Mononuclear cell (primary cell): ENCODE data around the gene AFAP1. TPM values are rescaled to one million over a fixed set of nuclear protein-coding genes. Genes with fewer than 3 reads are reported as not detected.

Experiments
- H3K27me3 ChIP-seq: 2 replicates; pipeline ENCODE4 v1.6.0; 2011; ENCODE audit warnings: low read length, control low read depth; ENCODE audit not compliant: insufficient read depth
- H3K4me1 ChIP-seq: 2 replicates; pipeline ENCODE4 v1.5.1; 2011; ENCODE audit warnings: mild to moderate bottlenecking, low read length, control low read depth; ENCODE audit not compliant: insufficient read depth
- H3K4me3 ChIP-seq: 2 replicates; pipeline ENCODE4 v1.5.1; 2011; ENCODE audit warnings: mild to moderate bottlenecking, low read length, moderate library complexity
- H3K9me3 ChIP-seq: 2 replicates; pipeline ENCODE4 v1.5.1; 2011; ENCODE audit warnings: low read depth, mild to moderate bottlenecking, control low read depth, low read length
- total RNA-seq: library from RNA; depleted of rRNA; stranded (reverse); fragments of >200 nt; gene quantifications from one replicate; pipeline ENCODE4 v1.2.3, GENCODE V29; 2012

The AFAP1 gene
- total RNA-seq, 1 donor, result 6.7 TPM

DNA sequence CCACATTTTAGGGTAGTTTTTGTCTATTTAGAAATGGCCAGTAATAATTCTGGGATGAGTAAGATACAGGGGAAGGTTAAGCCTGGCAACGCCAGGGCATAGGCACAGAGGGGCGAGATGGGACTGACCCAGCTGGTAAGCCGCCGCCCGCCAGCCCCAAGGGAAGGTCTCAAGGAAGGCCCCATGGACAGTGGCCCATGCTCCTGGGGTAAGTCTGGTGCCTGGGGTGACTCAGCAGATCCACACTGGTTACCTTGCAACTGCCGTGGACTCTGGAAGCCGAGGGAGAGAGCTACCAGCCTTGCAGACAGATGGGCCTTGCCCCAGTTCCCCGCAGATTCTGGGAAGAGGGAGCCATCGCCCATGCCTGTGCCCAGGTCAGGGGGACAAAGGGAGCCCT is 179.4 kb downstream of the AFAP1 start:
- no peaks in the 10 kb centered on the region for H3K27me3 ChIP-seq
- H3K4me3 ChIP-seq, result no peak overlapping the region
- H3K9me3 ChIP-seq, result no peaks in the 10 kb centered on the region
- H3K4me1 ChIP-seq, result peaks cover 14% of the 10 kb centered on the region

DNA sequence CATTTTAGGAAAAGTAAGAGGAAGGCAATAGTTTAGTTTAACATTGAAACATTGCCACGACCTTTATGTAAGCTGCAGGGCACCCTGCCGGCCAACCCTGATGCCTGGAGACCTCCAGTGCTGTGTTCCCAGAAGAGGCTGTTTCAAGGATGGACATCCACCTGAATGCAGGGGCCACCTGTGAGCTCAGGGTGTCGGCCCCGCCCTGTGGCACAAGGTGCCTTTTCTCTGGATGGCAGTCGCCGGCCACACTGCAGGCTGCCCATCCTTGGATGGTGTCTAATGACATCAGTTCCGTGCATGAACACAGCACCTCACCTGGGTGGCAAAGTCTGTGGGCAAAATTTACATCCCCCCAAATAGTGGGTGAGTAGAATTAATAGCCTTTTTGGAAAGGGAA is 180.0 kb downstream of the AFAP1 start:
- H3K9me3 ChIP-seq, result no peaks in the 10 kb centered on the region
- peak overlapping the region; percentile 12 for H3K4me3 ChIP-seq
- H3K27me3 ChIP-seq, result no peaks in the 10 kb centered on the region
- H3K4me1 ChIP-seq, result peaks cover 14% of the 10 kb centered on the region

DNA sequence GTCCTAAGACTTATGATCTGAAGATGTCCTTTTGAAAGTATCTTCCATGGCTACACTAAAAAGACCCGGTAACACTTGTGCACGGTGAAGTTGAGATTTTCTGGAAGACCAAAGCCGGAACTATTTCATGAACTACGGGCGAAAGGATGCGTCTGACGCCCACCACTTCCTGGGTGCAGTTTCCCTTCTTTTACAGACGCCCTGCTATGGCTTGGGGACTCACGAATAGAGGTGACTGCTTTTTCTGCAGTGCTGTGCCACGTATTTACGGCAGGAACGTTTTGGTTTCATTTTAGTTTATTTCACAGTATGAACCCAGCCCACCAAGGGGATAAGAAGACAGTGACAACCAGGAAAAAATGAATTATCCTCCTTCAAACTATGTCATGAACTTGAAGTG is 180.4 kb downstream of the AFAP1 start:
- Histone ChIP-seq H3K27me3 (no peaks in the 10 kb centered on the region), H3K4me3 (peak overlapping the region; percentile 12), H3K4me1 (peaks cover 14% of the 10 kb centered on the region), H3K9me3 (no peaks in the 10 kb centered on the region)

DNA sequence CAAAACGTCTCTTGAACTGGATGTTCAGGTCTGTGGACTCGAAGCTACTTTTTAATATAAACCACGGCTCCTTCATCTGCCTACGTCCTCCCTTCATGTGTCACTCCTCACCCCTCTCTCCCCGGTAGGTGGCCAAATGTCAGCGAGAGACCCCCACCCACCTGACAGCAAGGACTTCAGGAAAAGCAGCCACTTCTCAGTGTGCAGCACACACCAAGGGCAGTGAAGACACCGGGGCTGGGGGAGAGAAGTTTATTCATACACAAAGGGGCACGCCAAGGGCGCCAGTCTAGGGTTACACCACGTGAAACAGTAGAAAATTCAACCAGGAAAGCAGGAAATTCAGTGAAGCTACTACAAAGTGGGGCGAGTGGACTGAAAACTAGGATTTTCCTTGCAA is 181.2 kb downstream of the AFAP1 start:
- H3K4me3 ChIP-seq, result no peak overlapping the region
- peaks cover 14% of the 10 kb centered on the region for H3K4me1 ChIP-seq
- no peaks in the 10 kb centered on the region for H3K27me3 ChIP-seq
- no peaks in the 10 kb centered on the region for H3K9me3 ChIP-seq

DNA sequence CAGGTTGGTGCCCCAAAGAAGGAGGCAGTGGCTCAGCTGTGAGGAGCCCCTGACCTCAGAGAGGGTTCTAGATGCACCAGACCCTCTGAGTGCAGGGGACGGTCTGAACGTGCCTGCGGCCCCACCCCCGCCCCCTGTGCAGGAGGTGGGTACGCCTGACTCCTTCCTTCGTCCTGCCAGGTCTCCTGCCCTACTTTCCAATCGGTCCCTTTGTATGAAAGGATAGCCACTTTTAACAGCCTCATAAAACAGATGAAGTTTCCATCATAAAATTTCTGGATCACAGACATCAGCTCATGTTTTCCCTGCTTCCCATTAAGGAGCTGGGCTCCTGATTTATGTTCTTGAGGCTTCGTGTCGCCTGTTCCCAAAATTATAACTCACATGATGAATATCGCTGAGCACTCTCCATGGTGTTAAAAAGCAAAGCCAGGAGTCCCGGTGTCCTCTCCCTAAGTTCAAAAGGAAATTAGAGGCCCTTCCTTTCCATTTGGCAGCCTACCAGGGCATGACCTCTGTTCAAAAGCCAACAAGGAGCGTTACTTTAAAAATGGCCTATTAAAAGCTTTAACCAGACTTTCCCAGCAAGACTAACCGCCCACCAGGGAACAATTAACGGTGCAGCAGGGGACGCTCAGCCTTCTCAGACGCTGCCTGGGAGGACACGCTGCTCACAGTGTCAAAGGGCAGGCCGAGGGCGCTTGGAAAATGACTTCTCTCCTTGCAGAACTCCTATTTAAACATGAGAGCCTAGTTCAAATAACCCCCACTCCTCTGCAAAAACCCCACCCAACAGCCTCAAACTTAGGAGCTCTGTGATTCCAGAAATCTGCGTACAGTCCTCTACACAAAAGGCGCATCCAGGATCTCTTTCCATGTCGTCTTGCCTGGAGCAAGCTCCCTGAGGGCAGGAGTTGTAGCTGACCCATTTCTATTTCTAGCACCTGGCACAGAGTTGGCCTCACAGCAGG is 181.9 kb downstream of the AFAP1 start:
- Histone ChIP-seq H3K27me3 (no peaks in the 10 kb centered on the region), H3K4me3 (no peak overlapping the region), H3K9me3 (no peaks in the 10 kb centered on the region), H3K4me1 (peaks cover 14% of the 10 kb centered on the region)

DNA sequence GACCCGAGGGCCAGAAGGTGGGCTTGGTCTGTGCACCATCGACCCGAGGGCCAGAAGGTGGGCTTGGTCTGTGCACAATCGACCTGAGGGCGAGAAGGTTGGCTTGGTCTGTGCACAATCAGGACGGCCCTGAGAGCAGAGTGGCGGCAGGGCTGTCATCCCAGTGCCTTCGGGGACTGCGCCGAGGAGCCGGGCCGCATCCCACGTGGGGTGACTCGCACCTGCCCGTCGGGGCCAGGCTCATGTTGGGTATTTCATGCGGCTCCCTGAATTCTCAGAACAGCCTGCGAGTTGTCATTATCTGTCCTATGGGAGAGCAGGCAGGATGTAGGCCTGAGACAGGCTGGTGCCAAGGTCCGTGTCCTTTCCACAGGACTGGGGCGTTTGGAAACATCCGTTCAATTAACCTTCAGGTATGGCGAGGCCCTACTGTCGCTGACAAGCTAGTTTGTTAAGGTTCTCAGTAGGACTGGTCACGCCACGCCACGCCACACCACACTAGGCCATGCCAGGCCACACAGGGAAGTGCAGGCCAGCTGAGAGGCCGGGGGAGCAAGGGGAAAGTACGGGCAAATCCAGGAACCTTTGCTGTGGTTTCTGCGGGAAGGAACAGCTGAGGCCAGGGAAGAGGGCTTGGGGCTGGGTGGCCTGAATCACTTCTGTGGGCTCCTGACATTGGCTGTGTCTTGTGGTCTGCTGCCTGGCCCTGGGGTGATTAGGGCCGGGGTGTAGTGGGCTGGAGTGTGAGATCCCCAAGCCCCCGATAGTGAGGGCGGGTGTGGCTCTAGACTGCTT is 182.9 kb downstream of the AFAP1 start:
- Histone ChIP-seq H3K4me1 (peaks cover 14% of the 10 kb centered on the region), H3K4me3 (no peak overlapping the region), H3K27me3 (no peaks in the 10 kb centered on the region), H3K9me3 (no peaks in the 10 kb centered on the region)

DNA sequence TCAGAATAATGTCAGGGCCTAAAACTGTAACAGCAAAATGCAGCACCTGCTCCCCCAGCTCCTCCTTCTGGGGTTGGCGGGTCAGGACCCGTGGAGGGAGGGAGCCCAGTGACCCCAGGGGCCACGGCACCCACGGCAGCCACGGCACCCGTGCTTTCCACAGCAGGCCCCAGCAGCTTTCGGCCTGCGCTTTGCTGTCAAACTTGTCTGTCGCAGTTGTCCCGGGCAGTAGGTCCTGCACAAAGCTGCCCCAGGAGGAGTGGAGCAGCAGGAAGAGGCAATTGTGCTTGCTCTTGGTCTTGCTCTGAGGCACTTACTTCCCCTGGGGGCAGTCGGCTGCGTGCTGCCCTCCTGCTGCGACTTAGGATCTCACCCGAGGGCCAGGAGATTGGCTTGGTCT is 183.6 kb downstream of the AFAP1 start:
- Histone ChIP-seq H3K4me1 (peaks cover 14% of the 10 kb centered on the region), H3K27me3 (no peaks in the 10 kb centered on the region), H3K9me3 (no peaks in the 10 kb centered on the region), H3K4me3 (no peak overlapping the region)

DNA sequence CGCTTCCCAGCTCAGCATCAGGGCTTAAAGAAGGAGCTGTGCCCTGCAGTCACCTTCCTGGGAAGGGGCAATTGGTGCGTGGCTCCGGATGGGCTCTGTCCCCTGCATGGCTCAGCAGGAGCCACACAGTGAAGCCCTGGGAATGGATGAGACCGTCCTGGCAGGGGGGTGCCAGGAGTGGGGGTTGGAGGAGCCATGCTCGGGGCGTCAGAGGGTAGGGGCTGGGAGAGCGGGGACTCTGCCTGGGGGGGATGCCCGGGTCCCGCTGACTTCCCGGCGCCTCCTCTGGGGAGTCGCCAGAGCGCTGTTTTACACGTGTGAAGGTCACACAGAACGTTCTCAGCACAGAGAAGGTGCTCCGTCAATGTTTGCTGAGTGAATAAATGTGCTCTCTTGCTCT is 184.1 kb downstream of the AFAP1 start:
- Histone ChIP-seq H3K4me3 (no peak overlapping the region), H3K27me3 (no peaks in the 10 kb centered on the region), H3K4me1 (peaks cover 14% of the 10 kb centered on the region), H3K9me3 (no peaks in the 10 kb centered on the region)

DNA sequence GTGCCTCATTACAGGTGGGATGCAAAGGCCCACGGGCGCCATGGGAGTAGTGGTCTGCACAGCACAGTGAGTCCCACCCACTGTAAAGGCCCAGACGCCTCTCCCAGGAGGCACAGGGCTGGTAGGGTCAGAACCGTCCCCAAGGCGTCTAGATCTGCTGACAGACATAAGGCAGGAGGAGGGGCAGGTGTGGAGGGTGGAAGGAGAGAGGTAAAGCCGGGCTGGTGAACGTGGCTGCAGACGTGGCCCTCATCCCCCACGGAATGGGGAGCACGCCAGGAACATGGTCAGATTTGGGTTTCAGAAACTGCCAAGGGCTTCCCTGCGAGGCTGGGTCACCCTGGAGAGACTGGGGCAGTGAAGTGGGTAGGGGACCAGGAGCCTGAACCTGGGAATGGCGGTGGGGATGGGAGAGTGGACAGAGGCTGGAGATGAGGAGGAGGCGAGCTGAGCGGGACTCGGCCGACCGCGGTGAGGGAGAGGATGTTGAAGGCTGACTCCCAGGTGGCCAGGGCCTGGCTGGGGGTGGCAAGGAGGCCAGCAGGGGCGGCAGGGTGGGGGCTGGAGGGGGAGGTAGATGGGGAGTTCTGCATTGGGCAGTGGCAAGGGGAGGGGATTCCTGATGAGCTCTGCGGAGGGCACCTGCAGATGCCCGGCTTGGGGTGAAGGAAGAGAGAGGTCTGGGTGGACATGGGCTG is 184.9 kb downstream of the AFAP1 start:
- no peak overlapping the region for H3K4me3 ChIP-seq
- H3K4me1 ChIP-seq, result peaks cover 10% of the 10 kb centered on the region
- no peaks in the 10 kb centered on the region for H3K9me3 ChIP-seq
- H3K27me3 ChIP-seq, result no peaks in the 10 kb centered on the region

DNA sequence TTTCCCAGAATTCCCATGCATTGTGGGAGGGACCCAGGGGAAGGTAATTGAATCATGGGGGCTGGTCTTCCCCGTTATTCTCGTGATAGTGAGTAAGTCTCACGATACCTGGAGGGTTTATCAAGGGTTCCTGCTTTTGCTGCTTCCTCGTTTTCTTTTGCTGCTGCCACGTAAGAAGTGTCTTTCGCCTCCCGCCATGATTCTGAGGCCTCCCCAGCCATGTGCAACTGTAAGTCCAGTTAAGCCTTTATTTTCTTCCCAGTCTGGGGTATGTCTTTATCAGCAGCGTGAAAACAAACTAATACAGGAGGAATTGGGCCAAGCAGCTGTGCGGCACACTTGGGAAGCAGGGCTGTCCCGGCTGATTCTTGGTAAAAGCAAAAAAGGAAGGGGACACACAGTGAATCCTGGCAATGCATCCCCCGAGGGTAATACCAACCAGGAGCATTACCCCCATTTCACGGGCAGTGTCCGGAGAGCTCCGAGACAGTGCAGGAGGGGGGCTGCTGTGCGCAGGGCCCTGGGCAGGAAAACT is 185.7 kb downstream of the AFAP1 start:
- no peak overlapping the region for H3K4me3 ChIP-seq
- peaks cover 8% of the 10 kb centered on the region for H3K4me1 ChIP-seq

DNA sequence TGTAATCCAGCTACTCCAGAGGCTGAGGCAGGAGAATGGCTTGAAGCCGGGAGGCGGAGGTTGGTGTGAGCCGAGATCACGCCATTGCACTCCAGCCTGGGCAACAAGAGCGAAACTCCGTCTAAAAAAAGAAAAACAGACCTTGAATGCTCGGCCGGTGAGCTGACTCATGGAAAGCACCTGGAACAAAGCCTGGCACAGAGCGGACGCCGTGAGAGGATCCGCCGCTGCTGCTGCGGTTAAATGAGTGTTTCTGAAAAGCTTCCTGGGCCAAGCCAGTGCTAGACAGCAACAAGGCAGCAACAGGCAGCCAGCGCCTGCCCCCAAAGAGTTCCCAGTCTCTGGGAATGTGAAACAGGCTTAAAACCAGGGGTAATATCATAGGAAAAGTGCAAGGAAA is 186.4 kb downstream of the AFAP1 start:
- H3K4me1 ChIP-seq, result peaks cover 5% of the 10 kb centered on the region
- no peaks in the 10 kb centered on the region for H3K27me3 ChIP-seq
- H3K9me3 ChIP-seq, result no peaks in the 10 kb centered on the region
- H3K4me3 ChIP-seq, result no peak overlapping the region

More for the DNA sequence above, 185.7 kb downstream of the AFAP1 start:
- no peaks in the 10 kb centered on the region for H3K27me3 ChIP-seq
- no peaks in the 10 kb centered on the region for H3K9me3 ChIP-seq

DNA sequence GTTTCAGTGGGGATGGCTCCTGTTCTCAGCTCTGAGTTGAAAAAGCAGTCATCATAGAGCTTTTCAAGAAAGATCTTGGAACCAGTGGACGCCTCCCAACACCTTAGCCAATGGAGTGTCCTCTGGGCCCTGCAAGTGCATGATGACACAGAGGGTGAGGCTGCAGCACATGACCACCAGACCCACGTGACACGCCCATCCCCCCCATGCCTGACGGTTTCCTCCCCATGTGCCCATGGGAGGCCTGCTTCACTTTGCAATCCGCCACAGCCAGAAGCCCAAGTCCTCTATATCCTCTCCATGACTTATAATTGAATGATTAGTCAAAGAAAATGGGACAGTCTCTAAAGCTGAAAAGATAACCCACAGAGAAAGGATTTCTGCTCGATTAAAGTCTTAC is 187.0 kb downstream of the AFAP1 start:
- H3K4me3 ChIP-seq, result no peak overlapping the region
- H3K27me3 ChIP-seq, result no peaks in the 10 kb centered on the region
- peaks cover 7% of the 10 kb centered on the region for H3K4me1 ChIP-seq
- no peaks in the 10 kb centered on the region for H3K9me3 ChIP-seq

DNA sequence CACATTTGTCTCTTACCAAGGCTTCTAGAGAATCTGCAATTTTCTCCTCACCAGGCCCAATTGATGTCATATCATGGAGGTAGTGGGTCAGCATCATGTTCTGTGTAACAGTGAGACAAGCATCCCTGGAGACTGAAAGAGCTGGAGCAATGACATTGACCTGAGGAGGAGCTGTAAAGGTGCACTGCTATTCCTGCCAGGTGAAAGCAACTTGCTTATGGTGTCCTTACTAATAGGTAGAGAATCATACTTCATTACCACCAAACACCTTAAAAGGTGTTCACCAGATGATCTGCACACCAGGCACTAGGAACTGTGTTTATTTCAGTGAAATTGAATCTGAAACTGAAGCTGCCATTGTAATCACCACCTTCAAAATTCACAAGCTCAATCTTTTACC is 188.7 kb downstream of the AFAP1 start:
- no peaks in the 10 kb centered on the region for H3K27me3 ChIP-seq
- H3K4me1 ChIP-seq, result peaks cover 11% of the 10 kb centered on the region
- H3K9me3 ChIP-seq, result no peaks in the 10 kb centered on the region
- H3K4me3 ChIP-seq, result no peak overlapping the region

DNA sequence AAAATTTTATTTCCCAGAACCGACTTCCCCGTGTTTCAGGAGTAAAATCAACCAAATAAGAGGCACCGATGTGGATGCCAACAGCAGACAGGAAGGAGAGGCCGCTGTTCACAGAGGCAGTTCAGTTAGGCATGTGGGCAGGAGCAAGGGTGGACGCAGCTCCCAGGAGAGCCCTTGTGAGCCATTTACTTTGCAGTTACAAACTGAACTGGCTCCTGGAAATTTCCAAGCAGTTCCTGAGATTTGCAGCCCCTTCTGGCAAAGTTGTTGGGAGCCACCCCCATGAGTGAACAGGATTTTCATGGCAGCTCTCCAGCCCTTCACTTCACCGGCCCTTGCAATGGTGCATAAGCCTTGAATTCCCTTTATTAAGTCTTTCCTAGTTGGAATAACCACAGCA is 189.1 kb downstream of the AFAP1 start:
- Histone ChIP-seq H3K4me3 (no peak overlapping the region), H3K27me3 (no peaks in the 10 kb centered on the region), H3K4me1 (peaks cover 11% of the 10 kb centered on the region), H3K9me3 (no peaks in the 10 kb centered on the region)

DNA sequence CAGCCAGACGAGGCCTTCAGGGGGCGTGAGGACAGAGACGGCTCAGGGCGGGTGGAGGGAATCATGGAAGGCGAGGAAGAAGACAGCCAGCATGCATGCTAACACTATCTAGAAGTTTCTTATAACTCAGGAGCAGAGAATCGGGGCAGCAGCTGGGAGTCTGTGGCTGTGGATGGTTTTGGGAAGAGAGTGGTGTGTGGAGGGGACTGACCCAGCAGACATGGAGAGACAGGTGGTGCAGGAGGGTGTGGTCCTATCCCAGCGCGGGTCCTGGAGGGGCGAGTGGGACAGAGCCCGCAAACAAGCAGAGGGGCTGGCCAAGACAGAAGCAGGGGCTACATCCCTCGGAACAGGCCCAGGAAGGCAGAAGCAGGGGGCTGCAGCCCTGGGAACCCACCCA is 192.1 kb downstream of the AFAP1 start:
- Histone ChIP-seq H3K27me3 (no peaks in the 10 kb centered on the region), H3K4me3 (no peak overlapping the region), H3K4me1 (peaks cover 30% of the 10 kb centered on the region), H3K9me3 (no peaks in the 10 kb centered on the region)
